ENCODE data around the gene IKZF3. TPM values are rescaled to one million over a fixed set of nuclear protein-coding genes. Genes with fewer than 3 reads are reported as not detected.

The IKZF3 gene
- total RNA-seq, 1 experiment from 2014 or later, result 0.81 TPM

- no peak for TF ChIP-seq E2F5 (CRISPR knock-in tag; IDR thresholded peaks at IDR 0.05)
- TF ChIP-seq MYBL2 (CRISPR knock-in tag; IDR thresholded peaks at IDR 0.05), result no peak
- TF ChIP-seq FOXP1 (CRISPR knock-in tag; IDR thresholded peaks at IDR 0.05; ENCODE audit: borderline replicate concordance), result no peak
- no peak for TF ChIP-seq E2F1 (CRISPR knock-in tag; IDR thresholded peaks at IDR 0.05)
- no peak for TF ChIP-seq AR (CRISPR knock-in tag; IDR thresholded peaks at IDR 0.05)
- TF ChIP-seq HMGXB4 (CRISPR knock-in tag; IDR thresholded peaks at IDR 0.05), result no peak
- no peak for TF ChIP-seq NR2C2 (CRISPR knock-in tag; IDR thresholded peaks at IDR 0.05)
- TF ChIP-seq USF2 (CRISPR knock-in tag; IDR thresholded peaks at IDR 0.05), result no peak
- TF ChIP-seq IRF2 (CRISPR knock-in tag; IDR thresholded peaks at IDR 0.05; ENCODE audit: borderline replicate concordance, low read depth), result no peak
- no peak for TF ChIP-seq ZNF219 (CRISPR knock-in tag; IDR thresholded peaks at IDR 0.05; ENCODE audit: borderline replicate concordance)
These were observed 90.9 kb downstream of the IKZF3 start (continued) for GRCh38 chr17:39772987-39773934.

- H3K4me3 Mint-ChIP-seq, result no peak overlapping the region
- H3K36me3 Mint-ChIP-seq, result no peaks in the 10 kb centered on the region
- H3K27ac Mint-ChIP-seq, result no peak overlapping the region
- H3K9me3 Mint-ChIP-seq, result no peaks in the 10 kb centered on the region
- CTCF ChIA-PET, result interaction anchor here (0.8 to 1.0 kb wide), 2 partner anchors 42 to 151 kb away, joined by 3 read pairs; partner anchors contain the start of gene MIEN1
- DNase-seq (ENCODE audit: low spot score), result no peak
- POLR2A ChIA-PET, result interaction anchor here (0.6 to 1.1 kb wide), 2 partner anchors 20 to 132 kb away, joined by 3 read pairs; no protein-coding TSS in a partner anchor
- peaks cover 8% of the 10 kb centered on the region for H3K4me1 Mint-ChIP-seq
- no peaks in the 10 kb centered on the region; the same call in 1 of the 2 replicates for H3K27me3 Mint-ChIP-seq (ENCODE audit: low read depth)
- no peak for ATAC-seq
- TF ChIP-seq KAT7 (CRISPR knock-in tag; IDR thresholded peaks at IDR 0.05; ENCODE audit: borderline replicate concordance) (no peak), GABPB1 (CRISPR knock-in tag; IDR thresholded peaks at IDR 0.05) (no peak), MAX (CRISPR knock-in tag; IDR thresholded peaks at IDR 0.05) (no peak), ZNF219 (CRISPR knock-in tag; IDR thresholded peaks at IDR 0.05; ENCODE audit: borderline replicate concordance) (no peak), USF2 (CRISPR knock-in tag; IDR thresholded peaks at IDR 0.05) (no peak), NFYB (CRISPR knock-in tag; conservative IDR thresholded peaks at IDR 0.05; ENCODE audit: low read depth) (no peak), MXD4 (CRISPR knock-in tag; IDR thresholded peaks at IDR 0.05; ENCODE audit: borderline replicate concordance) (no peak), ZNF416 (CRISPR knock-in tag; IDR thresholded peaks at IDR 0.05) (no peak), ATF1 (CRISPR knock-in tag; IDR thresholded peaks at IDR 0.05) (no peak), ATF2 (CRISPR knock-in tag; IDR thresholded peaks at IDR 0.05; ENCODE audit: borderline replicate concordance, low read depth) (no peak), IRF1 (CRISPR knock-in tag; IDR thresholded peaks at IDR 0.05) (no peak), ZNF671 (CRISPR knock-in tag; IDR thresholded peaks at IDR 0.05) (no peak), HMGXB4 (CRISPR knock-in tag; IDR thresholded peaks at IDR 0.05) (no peak)
These were observed 91.7 kb downstream of the IKZF3 start for GRCh38 chr17:39772415-39772814.
